Measurements from ENCODE around the gene ZNF649.

DNA sequence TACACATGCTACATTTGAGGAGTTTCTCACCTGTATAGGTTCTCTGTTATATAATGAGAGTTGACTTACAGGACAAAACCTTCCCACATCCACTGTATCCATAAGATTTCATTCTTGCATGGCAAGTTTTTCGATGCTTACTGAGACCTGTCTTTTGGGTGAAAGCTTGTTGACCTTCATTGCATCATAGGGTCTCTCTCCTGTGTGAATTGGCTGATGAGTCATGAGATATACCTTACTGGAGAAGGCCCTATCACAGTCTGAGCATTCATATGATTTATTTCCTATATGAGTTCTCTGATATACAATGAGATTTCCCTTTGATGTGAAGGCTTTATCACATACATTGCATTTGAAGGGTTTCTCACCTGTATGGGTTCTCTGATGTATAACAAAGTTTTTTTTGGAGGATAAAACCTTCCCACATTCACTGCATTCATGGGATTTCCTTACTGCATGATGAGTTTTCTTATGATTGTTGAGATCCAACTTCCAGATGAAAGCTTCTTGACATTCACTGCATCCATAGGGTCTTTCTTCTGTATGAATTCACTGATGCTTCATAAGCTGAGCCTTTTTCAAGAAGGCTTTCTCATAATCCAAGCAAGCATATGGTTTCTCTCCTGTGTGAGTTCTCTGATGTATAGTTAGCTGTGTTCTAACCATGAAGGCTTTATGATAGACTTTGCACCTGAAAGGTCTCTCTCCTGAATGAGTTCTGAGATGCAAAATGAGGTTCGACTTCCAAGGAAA, 42.8 kb downstream of the ZNF649 start:
- no peak for TF ChIP-seq CTCF (conservative IDR thresholded peaks at IDR 0.05; ENCODE audit: low read depth, low read length)
- no peak for TF ChIP-seq EZH2 (IDR thresholded peaks at IDR 0.05; ENCODE audit: low read length, unreplicated experiment)
- no peak for TF ChIP-seq EZH2phosphoT487 (IDR thresholded peaks at IDR 0.05; ENCODE audit: borderline replicate concordance, low read length)

Measured in PC-3 (cell line).